A549 (cell line): Measurements from ENCODE around the gene LYPD3. TPM values are rescaled to one million over a fixed set of nuclear protein-coding genes. Genes with fewer than 3 reads are reported as not detected.

ENCODE experiments used
- ATAC-seq, 2 experiments: fragments of 200-7000 bp in 1 of 2; fragments of >200 bp in 1 of 2; cut with Nextera tagmentation in 1 of 2; cut with Tn5 transposase in 1 of 2; 3 replicates each; pipeline versions ENCODE4 v1.8.0 to v1.9.1; 2018 to 2020; ENCODE audit warnings: mild to moderate bottlenecking in 1 of 2, moderate library complexity in 1 of 2
- CTCF ChIA-PET: fragments of 300-600 bp; sonication (Branson Sonifier 250); formaldehyde crosslinking; extraction: SDS; loops from one replicate; lab custom pipeline; 2021; ENCODE audit warnings: antibody characterized with exemption, inconsistent platforms; lab: Yijun Ruan, JAX
- POLR2A ChIA-PET: fragments of 350-600 bp; formaldehyde crosslinking; extraction: SDS; loops from one replicate; lab custom pipeline; 2021; ENCODE audit warnings: antibody characterized with exemption, inconsistent platforms; lab: Yijun Ruan, JAX
- DNase-seq, 2 experiments: peaks; one replicate each; pipeline versions ENCODE4 v3.0.0 to v3.0.0-alpha.2; 2011 to 2016; ENCODE audit warnings: low read depth in 1 of 2, low spot score in 1 of 2
- FAIRE-seq: peaks from 2 replicates; lab custom pipeline; 2011; peaks lifted over from hg19 to GRCh38; lab: Jason Lieb, UNC
- H3K27ac ChIP-seq, 2 experiments: fragments of >200 bp; sonication (Bioruptor Twin); formaldehyde crosslinking; 3 replicates each; pipeline ENCODE4 v1.5.1; 2016 to 2017
- H3K4me1 ChIP-seq: fragments of >200 bp; sonication (Bioruptor Twin); formaldehyde crosslinking; 3 replicates; pipeline ENCODE4 v1.6.1; 2016
- H3K4me2 ChIP-seq: fragments of >200 bp; sonication (Bioruptor Twin); formaldehyde crosslinking; 3 replicates; pipeline ENCODE4 v1.6.1; 2016
- H3K4me3 ChIP-seq: fragments of >200 bp; sonication (Bioruptor Twin); formaldehyde crosslinking; 3 replicates; pipeline ENCODE4 v1.5.1; 2016
- H3K9me3 ChIP-seq: fragments of >200 bp; sonication (Bioruptor Twin); formaldehyde crosslinking; 3 replicates; pipeline ENCODE4 v1.6.1; 2016
- CBX2 ChIP-seq: fragments of 200-600 bp; sonication (generic); IDR thresholded peaks from 2 replicates; pipeline ENCODE4 v1.6.1; 2016; ENCODE audit warnings: low read depth, mild to moderate bottlenecking, borderline replicate concordance
- CBX8 ChIP-seq: fragments of 200-600 bp; sonication (generic); IDR thresholded peaks from 2 replicates; pipeline ENCODE4 v1.6.1; 2016
- CHD2 ChIP-seq: fragments of 150-350 bp; IDR thresholded peaks from 2 replicates; pipeline ENCODE4 v1.6.1; 2014; ENCODE audit warnings: low read length; ENCODE audit not compliant: partially characterized antibody
- EHF ChIP-seq: fragments of 250-450 bp; sonication (Bioruptor Pico); IDR thresholded peaks from 2 replicates; pipeline ENCODE4 v1.5.0; 2020; ENCODE audit warnings: mild to moderate bottlenecking
- EP300 ChIP-seq, 2 experiments: fragments of >200 bp; sonication (Bioruptor Twin); formaldehyde crosslinking; IDR thresholded peaks; 2 replicates in 1 of 2; 3 replicates in 1 of 2; pipeline ENCODE4 v1.6.1; 2016 to 2017
- FOSB ChIP-seq: fragments of 250-450 bp; sonication (Bioruptor Pico); IDR thresholded peaks from 2 replicates; pipeline ENCODE4 v1.5.0; 2020; ENCODE audit warnings: mild to moderate bottlenecking, moderate library complexity
- FOXS1 ChIP-seq: fragments of 250-450 bp; sonication (Bioruptor Pico); IDR thresholded peaks from 2 replicates; pipeline ENCODE4 v1.5.0; 2020; ENCODE audit warnings: mild to moderate bottlenecking, moderate library complexity
- GATA3 ChIP-seq: IDR thresholded peaks from 2 replicates; pipeline ENCODE4 v1.6.1; 2012; ENCODE audit warnings: borderline replicate concordance
- HES2 ChIP-seq: fragments of >200 bp; sonication (Bioruptor Twin); formaldehyde crosslinking; IDR thresholded peaks from 2 replicates; pipeline ENCODE4 v1.6.1; 2016
- HOXB13 ChIP-seq: fragments of 250-450 bp; sonication (Bioruptor Pico); IDR thresholded peaks from 2 replicates; pipeline ENCODE4 v1.5.0; 2020; ENCODE audit warnings: low read depth, mild to moderate bottlenecking, moderate library complexity
- HOXB5 ChIP-seq: fragments of 250-450 bp; sonication (Bioruptor Pico); IDR thresholded peaks from 2 replicates; pipeline ENCODE4 v1.5.0; 2020; ENCODE audit warnings: mild to moderate bottlenecking, moderate library complexity
- JUNB ChIP-seq: fragments of >200 bp; sonication (Bioruptor Twin); formaldehyde crosslinking; IDR thresholded peaks from 2 replicates; pipeline ENCODE4 v1.6.1; 2016
- KDM5A ChIP-seq: fragments of 200-600 bp; sonication (generic); IDR thresholded peaks from 2 replicates; pipeline ENCODE4 v1.6.1; 2016; ENCODE audit warnings: antibody characterized with exemption, mild to moderate bottlenecking
- NFE2L2 ChIP-seq: fragments of 150-350 bp; conservative IDR thresholded peaks from 2 replicates; pipeline ENCODE4 v1.6.1; 2014; ENCODE audit warnings: low read length
- NR3C1 ChIP-seq: fragments of >200 bp; sonication (Bioruptor Twin); formaldehyde crosslinking; IDR thresholded peaks from 3 replicates; pipeline ENCODE4 v1.6.1; 2017
- PHF8 ChIP-seq: fragments of 200-600 bp; sonication (generic); IDR thresholded peaks from 2 replicates; pipeline ENCODE4 v1.6.1; 2016; ENCODE audit warnings: low read depth, mild to moderate bottlenecking, antibody characterized with exemption, moderate library complexity, borderline replicate concordance
- POLR2A ChIP-seq: IDR thresholded peaks from 2 replicates; pipeline ENCODE4 v1.6.1; 2012; ENCODE audit warnings: mild to moderate bottlenecking, low read length
- POLR2AphosphoS2 ChIP-seq: conservative IDR thresholded peaks from 2 replicates; pipeline ENCODE4 v1.6.1; 2012; ENCODE audit warnings: low read length, improper control_type of control experiment, inconsistent platforms
- RARB ChIP-seq: fragments of 250-450 bp; sonication (Bioruptor Pico); IDR thresholded peaks from 2 replicates; pipeline ENCODE4 v1.8.0; 2021; ENCODE audit warnings: mild to moderate bottlenecking, moderate library complexity
- RCOR1 ChIP-seq: fragments of 150-350 bp; IDR thresholded peaks from 2 replicates; pipeline ENCODE4 v1.6.1; 2014; ENCODE audit warnings: antibody characterized with exemption, low read length, low read depth
- REST ChIP-seq: fragments of 200-600 bp; sonication (generic); IDR thresholded peaks from 2 replicates; pipeline ENCODE4 v1.6.1; 2016; ENCODE audit warnings: antibody characterized with exemption, mild to moderate bottlenecking, moderate library complexity
- RFX5 ChIP-seq: fragments of 450-650 bp; IDR thresholded peaks from 2 replicates; pipeline ENCODE4 v1.7.1; 2014; ENCODE audit warnings: antibody characterized with exemption, mild to moderate bottlenecking, moderate library complexity
- SMC3 ChIP-seq: fragments of >200 bp; sonication (Bioruptor Twin); formaldehyde crosslinking; IDR thresholded peaks from 3 replicates; pipeline ENCODE4 v1.6.1; 2018; ENCODE audit warnings: inconsistent platforms
- TFCP2L1 ChIP-seq: fragments of 250-450 bp; sonication (Bioruptor Pico); IDR thresholded peaks from 2 replicates; pipeline ENCODE4 v1.5.0; 2021; ENCODE audit warnings: mild to moderate bottlenecking
- WGBS: methylation state at CpG from one replicate; pipeline ENCODE4 v1.1.6; 2017; ENCODE audit errors: missing lambda C conversion rate; 5-methylcytosine and 5-hydroxymethylcytosine counted together
- polyA plus RNA-seq, 4 experiments: library from polyadenylated mRNA; depleted of rRNA in 3 of 4; stranded (reverse); fragments of >200 nt; fragmentation: RNase III in 1 of 4; extraction: RNeasy Plus Mini Kit Qiagen cat#74134 plus additional on column Dnase treatment in 1 of 4; gene quantifications; 2 replicates in 3 of 4; 3 replicates in 1 of 4; pipeline ENCODE4 v1.2.3, GENCODE V29; 2011 to 2017
- TF ChIP-seq, protein P1 (sequence below): fragments of 250-450 bp; sonication (Bioruptor Pico); IDR thresholded peaks from 2 replicates; pipeline ENCODE4 v1.5.0; 2020; ENCODE audit warnings: low read depth, mild to moderate bottlenecking, moderate library complexity
- TF ChIP-seq, protein P2 (sequence below): IDR thresholded peaks from 2 replicates; pipeline ENCODE4 v1.6.1; 2012; ENCODE audit warnings: low read depth, borderline replicate concordance
- TF ChIP-seq, protein P3 (sequence below): fragments of 450-650 bp; IDR thresholded peaks from 2 replicates; pipeline ENCODE4 v1.6.1; 2014; ENCODE audit warnings: antibody characterized with exemption

Gene LYPD3
- polyA plus RNA-seq, 2 of the 4 experiments (the other 2 are of a cell fraction), result 0.27 to 0.43 TPM

DNA sequence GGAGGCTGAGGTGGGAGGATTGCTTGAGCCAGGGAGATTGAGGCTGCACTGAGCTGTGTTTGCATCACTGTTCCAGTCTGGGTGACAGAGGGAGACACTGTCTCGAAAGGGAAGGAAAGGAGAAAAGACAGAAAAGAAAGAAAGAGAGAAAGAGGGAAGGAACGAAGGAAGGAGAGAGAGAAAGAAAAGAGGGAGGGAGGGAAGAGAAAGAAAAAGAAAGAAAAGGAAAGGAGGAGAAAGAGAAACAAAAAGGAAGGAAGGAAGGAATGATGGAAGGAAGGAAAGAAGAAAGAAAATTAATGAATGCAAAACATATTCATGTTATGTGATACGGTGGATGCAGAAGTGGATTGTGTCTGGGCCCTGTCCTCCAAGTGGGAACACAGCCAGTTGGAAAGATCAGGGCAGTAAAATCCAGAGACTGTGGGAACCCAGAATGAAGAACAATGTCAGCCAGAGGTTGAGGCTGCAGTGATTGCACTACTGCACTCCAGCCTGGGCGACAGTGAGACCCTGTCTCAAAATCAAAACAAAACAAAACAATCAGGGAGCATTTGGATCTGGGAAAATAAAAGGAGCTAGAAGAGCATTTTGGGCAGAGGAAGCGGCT is 32.9 kb upstream of the LYPD3 start:
- Histone ChIP-seq H3K4me1 (peaks cover 4% of the 10 kb centered on the region; the same call in 1 of the 3 replicates), H3K9me3 (no peaks in the 10 kb centered on the region), H3K4me3 (no peak overlapping the region), H3K27ac (no peak overlapping the region)
- FAIRE-seq (no peak), ATAC-seq (no peak)
- 87% methylated on average over 5 of the region's 5 CpGs for WGBS
- POLR2A ChIA-PET, result no interaction called here
- CTCF ChIA-PET, result interaction anchor here (0.6 to 12.1 kb wide), 7 partner anchors 10 to 96 kb away, joined by 3 to 89 read pairs (median 5); no protein-coding TSS in a partner anchor
- TF ChIP-seq JUNB (no peak), CBX2 (no peak), FOSB (CRISPR knock-in tag) (no peak), PHF8 (no peak), POLR2A (no peak), GATA3 (no peak), NFE2L2 (no peak), KDM5A (no peak), HOXB5 (CRISPR knock-in tag) (no peak), TFCP2L1 (CRISPR knock-in tag) (no peak), POLR2AphosphoS2 (no peak), NR3C1 (no peak), RFX5 (no peak)
- TF ChIP-seq, protein P1, sequence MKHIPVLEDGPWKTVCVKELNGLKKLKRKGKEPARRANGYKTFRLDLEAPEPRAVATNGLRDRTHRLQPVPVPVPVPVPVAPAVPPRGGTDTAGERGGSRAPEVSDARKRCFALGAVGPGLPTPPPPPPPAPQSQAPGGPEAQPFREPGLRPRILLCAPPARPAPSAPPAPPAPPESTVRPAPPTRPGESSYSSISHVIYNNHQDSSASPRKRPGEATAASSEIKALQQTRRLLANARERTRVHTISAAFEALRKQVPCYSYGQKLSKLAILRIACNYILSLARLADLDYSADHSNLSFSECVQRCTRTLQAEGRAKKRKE, result no peak
- TF ChIP-seq, protein P2, sequence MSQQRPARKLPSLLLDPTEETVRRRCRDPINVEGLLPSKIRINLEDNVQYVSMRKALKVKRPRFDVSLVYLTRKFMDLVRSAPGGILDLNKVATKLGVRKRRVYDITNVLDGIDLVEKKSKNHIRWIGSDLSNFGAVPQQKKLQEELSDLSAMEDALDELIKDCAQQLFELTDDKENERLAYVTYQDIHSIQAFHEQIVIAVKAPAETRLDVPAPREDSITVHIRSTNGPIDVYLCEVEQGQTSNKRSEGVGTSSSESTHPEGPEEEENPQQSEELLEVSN, result no peak
- TF ChIP-seq, all 56 proteins: peak for 0
- no peak overlapping the region for H3K4me2 ChIP-seq
- DNase-seq, result no peak

DNA sequence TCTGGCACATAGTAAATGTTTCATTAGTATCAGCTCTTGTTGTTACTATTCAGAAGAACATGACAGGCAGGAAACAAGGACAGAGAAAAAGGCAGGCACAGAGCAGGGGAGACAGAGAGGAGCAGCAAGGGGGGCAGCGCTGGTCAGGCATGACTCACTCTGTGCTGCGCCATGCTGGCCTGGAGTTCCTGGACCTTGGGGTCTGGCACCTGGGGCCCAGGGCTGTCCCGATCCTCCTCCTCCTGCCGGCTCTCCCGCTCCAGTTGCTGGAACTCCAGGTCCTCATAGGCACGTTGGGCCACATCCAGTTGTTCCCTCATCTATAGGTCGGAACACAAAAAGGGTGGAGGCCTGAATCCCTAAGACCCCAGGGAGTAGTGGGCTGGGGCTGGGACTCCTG is 31.6 kb upstream of the LYPD3 start:
- POLR2A ChIA-PET, result no interaction called here
- Histone ChIP-seq H3K4me1 (peaks cover 4% of the 10 kb centered on the region; the same call in 1 of the 3 replicates), H3K9me3 (no peaks in the 10 kb centered on the region), H3K4me2 (no peak overlapping the region), H3K4me3 (no peak overlapping the region), H3K27ac (no peak overlapping the region)
- WGBS, result 93% methylated on average over 7 of the region's 7 CpGs
- DNase-seq (no peak), FAIRE-seq (no peak), ATAC-seq (no peak)
- TF ChIP-seq RFX5, result no peak
- no peak for TF ChIP-seq EHF (CRISPR knock-in tag)
- TF ChIP-seq FOXS1, result no peak
- no peak for TF ChIP-seq HES2
- TF ChIP-seq FOSB (CRISPR knock-in tag), result no peak
- TF ChIP-seq SMC3, result no peak
- no peak for TF ChIP-seq CHD2
- no peak for TF ChIP-seq RCOR1
- TF ChIP-seq, protein P3, sequence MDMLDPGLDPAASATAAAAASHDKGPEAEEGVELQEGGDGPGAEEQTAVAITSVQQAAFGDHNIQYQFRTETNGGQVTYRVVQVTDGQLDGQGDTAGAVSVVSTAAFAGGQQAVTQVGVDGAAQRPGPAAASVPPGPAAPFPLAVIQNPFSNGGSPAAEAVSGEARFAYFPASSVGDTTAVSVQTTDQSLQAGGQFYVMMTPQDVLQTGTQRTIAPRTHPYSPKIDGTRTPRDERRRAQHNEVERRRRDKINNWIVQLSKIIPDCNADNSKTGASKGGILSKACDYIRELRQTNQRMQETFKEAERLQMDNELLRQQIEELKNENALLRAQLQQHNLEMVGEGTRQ, result no peak
- no peak for TF ChIP-seq NFE2L2
- TF ChIP-seq HOXB13 (CRISPR knock-in tag), result no peak
- TF ChIP-seq RARB (CRISPR knock-in tag), result no peak
- no peak for TF ChIP-seq EP300 (IDR thresholded peaks at IDR 0.05)
- TF ChIP-seq REST, result no peak
- TF ChIP-seq, protein P2, result no peak
- no peak for TF ChIP-seq CBX8
- TF ChIP-seq POLR2A, result no peak
- CTCF ChIA-PET, result interaction anchor here (2.6 to 12.1 kb wide), 2 partner anchors 23 to 49 kb away, joined by 12 to 89 read pairs; no protein-coding TSS in a partner anchor
